ENCODE data around the gene AK8. TPM values are rescaled to one million over a fixed set of nuclear protein-coding genes. Genes with fewer than 3 reads are reported as not detected.

The AK8 gene
- total and polyA plus RNA-seq, 2 donors: 1.8 to 2.3 TPM

DNA sequence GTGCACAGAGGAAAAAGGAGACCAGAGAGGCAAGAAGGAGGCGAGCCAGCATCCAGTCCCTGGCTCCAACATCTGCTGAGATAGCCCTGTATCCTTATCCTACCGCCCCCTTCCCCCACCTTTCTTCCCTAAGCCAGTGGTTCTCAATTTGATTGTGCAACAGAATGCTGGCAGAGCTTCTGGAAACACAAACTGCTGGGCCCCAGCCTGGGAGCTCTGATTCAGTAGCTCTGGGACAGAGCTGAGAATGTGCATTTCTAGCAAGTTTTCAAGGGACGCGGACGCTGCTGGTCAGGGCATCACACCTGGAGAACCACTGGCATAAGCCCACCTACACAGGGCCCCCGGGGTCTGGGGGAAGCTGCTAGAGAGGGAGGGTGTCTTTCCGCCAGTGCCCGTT, 21.1 kb downstream of the AK8 start:
- 88% methylated on average over 8 of the region's 8 CpGs for WGBS
- DNase-seq (ENCODE audit: low read depth in 6 of 9, low spot score in 9 of 9): no peak
- Histone ChIP-seq H3K4me1 (ENCODE audit: control insufficient read depth in 2 of 2, insufficient read depth in 2 of 2, low read length in 2 of 2) (peaks cover 66 to 91% of the 10 kb centered on the region in 2 donors), H3K9me3 (ENCODE audit: control insufficient read depth in 2 of 2, insufficient read depth in 1 of 2, low read length in 1 of 2) (peaks cover 0 to 3% of the 10 kb centered on the region in 2 donors), H3K36me3 (ENCODE audit: control insufficient read depth in 2 of 2, insufficient read depth in 2 of 2, low read length in 1 of 2) (no peaks in the 10 kb centered on the region), H3K27me3 (ENCODE audit: control insufficient read depth in 2 of 2, insufficient read depth in 1 of 2, low read length in 1 of 2) (no peaks in the 10 kb centered on the region), H3K4me3 (ENCODE audit: low read length in 2 of 2) (no peak overlapping the region), H3K27ac (ENCODE audit: low read depth in 1 of 2, low read length in 1 of 2) (peak overlapping the region; percentile 58 to 61)

DNA sequence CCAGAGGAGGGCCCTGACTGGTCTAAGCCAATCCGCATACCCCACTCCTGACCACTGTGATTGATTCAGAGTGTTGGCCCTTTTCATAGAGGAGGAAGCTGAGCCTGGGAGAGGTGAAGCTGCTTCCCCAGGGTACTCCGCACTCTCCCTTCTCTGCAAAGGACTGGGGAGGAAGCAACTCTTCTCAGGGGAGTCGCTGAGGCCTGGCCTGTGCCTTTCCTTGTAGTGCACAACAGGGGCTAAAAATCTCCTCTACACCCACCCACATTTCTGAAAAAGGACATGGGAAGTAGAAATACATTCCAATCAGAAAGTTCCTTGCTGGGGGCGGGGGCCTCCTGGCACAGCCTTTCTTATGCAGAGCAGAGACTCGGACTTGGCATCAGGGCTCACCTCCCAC, 22.2 kb downstream of the AK8 start:
- no peak for DNase-seq (ENCODE audit: low read depth in 6 of 9, low spot score in 9 of 9)
- 97% methylated on average over 5 of the region's 5 CpGs for WGBS
- H3K27me3 ChIP-seq (ENCODE audit: control insufficient read depth in 2 of 2, insufficient read depth in 1 of 2, low read length in 1 of 2): no peaks in the 10 kb centered on the region
- H3K4me1 ChIP-seq (ENCODE audit: control insufficient read depth in 2 of 2, insufficient read depth in 2 of 2, low read length in 2 of 2): peaks cover 64 to 91% of the 10 kb centered on the region in 2 donors
- H3K36me3 ChIP-seq (ENCODE audit: control insufficient read depth in 2 of 2, insufficient read depth in 2 of 2, low read length in 1 of 2): no peaks in the 10 kb centered on the region
- no peak overlapping the region for H3K4me3 ChIP-seq (ENCODE audit: low read length in 2 of 2)
- no peak overlapping the region for H3K27ac ChIP-seq (ENCODE audit: low read depth in 1 of 2, low read length in 1 of 2)
- peaks cover 0 to 3% of the 10 kb centered on the region in 2 donors for H3K9me3 ChIP-seq (ENCODE audit: control insufficient read depth in 2 of 2, insufficient read depth in 1 of 2, low read length in 1 of 2)

DNA sequence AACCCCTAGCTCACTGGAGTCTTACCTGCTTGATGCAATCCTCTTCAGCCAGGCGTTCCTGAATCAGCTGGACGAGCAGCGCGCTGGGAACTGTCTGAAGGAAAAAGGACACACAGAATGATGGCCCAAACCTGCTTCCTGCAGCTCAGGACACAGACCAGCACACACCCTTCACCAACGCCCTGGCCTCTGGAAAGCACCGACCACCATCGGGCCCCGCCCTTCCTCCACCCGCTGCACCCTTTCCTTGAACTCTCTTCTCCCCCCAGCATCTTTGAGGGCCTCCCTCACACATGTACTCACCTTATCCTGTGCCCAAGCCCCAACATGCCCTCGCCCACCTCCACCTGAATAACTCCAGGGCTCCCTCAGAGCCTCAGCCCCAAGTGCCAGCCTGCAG, 23.3 kb downstream of the AK8 start:
- DNase-seq (ENCODE audit: low read depth in 6 of 9, low spot score in 9 of 9): no peak
- 81% methylated on average over 10 of the region's 10 CpGs for WGBS

DNA sequence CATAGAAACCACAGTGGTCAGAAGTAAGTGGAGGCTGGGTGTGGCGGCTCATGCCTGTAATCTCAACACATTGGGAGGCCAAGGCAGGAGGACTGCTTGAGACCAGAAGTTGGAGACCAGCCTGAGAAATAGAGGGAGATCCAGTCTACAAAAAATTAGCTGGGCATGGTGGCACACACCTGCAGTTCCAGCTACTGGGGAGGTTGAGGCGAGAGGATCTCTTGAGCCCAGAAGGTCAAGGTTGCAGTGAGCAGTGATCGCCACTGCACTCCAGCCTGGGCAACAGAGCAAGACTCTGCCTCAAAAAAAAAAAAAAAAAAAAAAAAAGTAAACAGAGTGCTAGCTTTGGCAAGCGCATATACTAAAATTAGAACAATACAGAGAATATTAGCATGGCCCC, 24.6 kb downstream of the AK8 start:
- Histone ChIP-seq H3K27ac (ENCODE audit: low read depth in 1 of 2, low read length in 1 of 2) (peak overlapping the region in 1 of 2 donors; percentile 26), H3K27me3 (ENCODE audit: control insufficient read depth in 2 of 2, insufficient read depth in 1 of 2, low read length in 1 of 2) (no peaks in the 10 kb centered on the region), H3K4me3 (ENCODE audit: low read length in 2 of 2) (no peak overlapping the region), H3K36me3 (ENCODE audit: control insufficient read depth in 2 of 2, insufficient read depth in 2 of 2, low read length in 1 of 2) (no peaks in the 10 kb centered on the region), H3K9me3 (ENCODE audit: control insufficient read depth in 2 of 2, insufficient read depth in 1 of 2, low read length in 1 of 2) (peaks cover 0 to 3% of the 10 kb centered on the region in 2 donors), H3K4me1 (ENCODE audit: control insufficient read depth in 2 of 2, insufficient read depth in 2 of 2, low read length in 2 of 2) (peaks cover 50 to 91% of the 10 kb centered on the region in 2 donors)
- 98% methylated on average over 4 of the region's 4 CpGs for WGBS
- DNase-seq (ENCODE audit: low read depth in 6 of 9, low spot score in 9 of 9): no peak

More for the DNA sequence above, 23.3 kb downstream of the AK8 start:
- H3K4me1 ChIP-seq (ENCODE audit: control insufficient read depth in 2 of 2, insufficient read depth in 2 of 2, low read length in 2 of 2): peaks cover 56 to 91% of the 10 kb centered on the region in 2 donors
- H3K36me3 ChIP-seq (ENCODE audit: control insufficient read depth in 2 of 2, insufficient read depth in 2 of 2, low read length in 1 of 2): no peaks in the 10 kb centered on the region
- no peak overlapping the region for H3K4me3 ChIP-seq (ENCODE audit: low read length in 2 of 2)
- no peaks in the 10 kb centered on the region for H3K27me3 ChIP-seq (ENCODE audit: control insufficient read depth in 2 of 2, insufficient read depth in 1 of 2, low read length in 1 of 2)
- no peak overlapping the region for H3K27ac ChIP-seq (ENCODE audit: low read depth in 1 of 2, low read length in 1 of 2)
- peaks cover 0 to 3% of the 10 kb centered on the region in 2 donors for H3K9me3 ChIP-seq (ENCODE audit: control insufficient read depth in 2 of 2, insufficient read depth in 1 of 2, low read length in 1 of 2)

DNA sequence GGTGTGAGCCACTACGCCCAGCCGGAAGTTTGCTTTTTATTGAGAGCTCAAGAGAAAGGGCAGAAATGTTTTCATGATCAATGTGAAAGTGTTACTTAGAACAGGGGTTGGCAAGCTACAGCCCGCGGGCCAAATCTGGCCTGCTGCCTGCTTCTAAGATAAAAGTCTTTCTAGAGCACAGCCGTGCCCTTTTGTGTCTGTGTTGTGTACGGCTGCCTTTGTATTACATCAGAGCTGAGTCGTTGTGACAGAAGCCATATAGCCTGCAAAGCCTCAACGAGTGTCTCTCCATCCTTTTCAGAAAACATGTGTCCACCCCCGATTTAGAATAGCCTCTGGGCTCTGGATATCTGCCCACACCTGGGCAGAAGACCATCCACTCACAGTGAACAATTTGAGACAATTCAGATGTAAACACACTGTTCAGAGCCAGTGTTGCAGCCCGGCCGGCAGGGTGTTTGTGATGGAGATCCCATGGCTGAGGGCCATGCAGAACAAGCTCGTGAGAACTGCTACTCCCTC, 28.8 kb downstream of the AK8 start:
- Histone ChIP-seq H3K36me3 (ENCODE audit: control insufficient read depth in 2 of 2, insufficient read depth in 2 of 2, low read length in 1 of 2) (no peaks in the 10 kb centered on the region), H3K4me3 (ENCODE audit: low read length in 2 of 2) (no peak overlapping the region)

DNA sequence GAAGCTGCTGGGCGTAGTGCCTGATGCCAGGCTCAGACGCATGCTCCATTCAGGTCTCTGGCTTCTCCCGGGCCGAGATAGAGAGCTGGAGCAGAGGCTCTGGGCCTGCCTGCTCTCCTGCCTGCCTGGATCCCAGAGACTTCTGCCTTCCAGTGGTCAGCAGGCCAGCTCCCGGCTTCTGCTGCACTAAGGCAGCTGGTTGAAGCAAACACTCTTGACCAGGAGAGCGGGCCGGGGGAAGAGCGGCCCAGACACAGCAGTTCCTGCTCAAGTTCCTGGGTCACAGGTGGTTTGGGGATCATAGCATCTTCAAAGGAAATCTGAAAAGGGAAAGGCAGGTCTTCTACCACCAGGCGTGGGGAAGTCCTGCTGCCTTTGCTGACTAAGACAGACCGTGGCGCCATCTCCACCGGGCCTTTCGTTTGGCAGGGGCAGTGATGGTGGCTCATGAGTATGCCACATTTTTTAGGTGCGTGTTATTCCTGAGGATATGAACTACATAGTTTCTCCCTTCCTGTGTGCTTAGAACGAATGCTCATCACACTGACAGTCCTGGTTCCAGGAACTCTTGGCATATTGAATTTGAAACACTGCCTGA, 31.1 kb downstream of the AK8 start:
- H3K4me3 ChIP-seq (ENCODE audit: low read length in 2 of 2): no peak overlapping the region
- no peak for DNase-seq (ENCODE audit: low read depth in 6 of 9, low spot score in 9 of 9)
- peaks cover 52 to 78% of the 10 kb centered on the region in 2 donors for H3K4me1 ChIP-seq (ENCODE audit: control insufficient read depth in 2 of 2, insufficient read depth in 2 of 2, low read length in 2 of 2)
- WGBS: 94% methylated on average over 15 of the region's 15 CpGs
- no peaks in the 10 kb centered on the region for H3K9me3 ChIP-seq (ENCODE audit: control insufficient read depth in 2 of 2, insufficient read depth in 1 of 2, low read length in 1 of 2)
- no peaks in the 10 kb centered on the region for H3K36me3 ChIP-seq (ENCODE audit: control insufficient read depth in 2 of 2, insufficient read depth in 2 of 2, low read length in 1 of 2)
- no peaks in the 10 kb centered on the region for H3K27me3 ChIP-seq (ENCODE audit: control insufficient read depth in 2 of 2, insufficient read depth in 1 of 2, low read length in 1 of 2)
- H3K27ac ChIP-seq (ENCODE audit: low read depth in 1 of 2, low read length in 1 of 2): peak overlapping the region; percentile 39 to 69

More for the DNA sequence above, 28.8 kb downstream of the AK8 start:
- 46% methylated on average over 12 of the region's 12 CpGs for WGBS
- H3K27me3 ChIP-seq (ENCODE audit: control insufficient read depth in 2 of 2, insufficient read depth in 1 of 2, low read length in 1 of 2): no peaks in the 10 kb centered on the region
- H3K27ac ChIP-seq (ENCODE audit: low read depth in 1 of 2, low read length in 1 of 2): peak overlapping the region; percentile 94 to 96
- peaks cover 0 to 3% of the 10 kb centered on the region in 2 donors for H3K9me3 ChIP-seq (ENCODE audit: control insufficient read depth in 2 of 2, insufficient read depth in 1 of 2, low read length in 1 of 2)
- peak in 4 of 9 donors; percentile 44 to 79 (median 56) for DNase-seq (ENCODE audit: low read depth in 6 of 9, low spot score in 9 of 9)
- H3K4me1 ChIP-seq (ENCODE audit: control insufficient read depth in 2 of 2, insufficient read depth in 2 of 2, low read length in 2 of 2): peaks cover 56 to 84% of the 10 kb centered on the region in 2 donors

DNA sequence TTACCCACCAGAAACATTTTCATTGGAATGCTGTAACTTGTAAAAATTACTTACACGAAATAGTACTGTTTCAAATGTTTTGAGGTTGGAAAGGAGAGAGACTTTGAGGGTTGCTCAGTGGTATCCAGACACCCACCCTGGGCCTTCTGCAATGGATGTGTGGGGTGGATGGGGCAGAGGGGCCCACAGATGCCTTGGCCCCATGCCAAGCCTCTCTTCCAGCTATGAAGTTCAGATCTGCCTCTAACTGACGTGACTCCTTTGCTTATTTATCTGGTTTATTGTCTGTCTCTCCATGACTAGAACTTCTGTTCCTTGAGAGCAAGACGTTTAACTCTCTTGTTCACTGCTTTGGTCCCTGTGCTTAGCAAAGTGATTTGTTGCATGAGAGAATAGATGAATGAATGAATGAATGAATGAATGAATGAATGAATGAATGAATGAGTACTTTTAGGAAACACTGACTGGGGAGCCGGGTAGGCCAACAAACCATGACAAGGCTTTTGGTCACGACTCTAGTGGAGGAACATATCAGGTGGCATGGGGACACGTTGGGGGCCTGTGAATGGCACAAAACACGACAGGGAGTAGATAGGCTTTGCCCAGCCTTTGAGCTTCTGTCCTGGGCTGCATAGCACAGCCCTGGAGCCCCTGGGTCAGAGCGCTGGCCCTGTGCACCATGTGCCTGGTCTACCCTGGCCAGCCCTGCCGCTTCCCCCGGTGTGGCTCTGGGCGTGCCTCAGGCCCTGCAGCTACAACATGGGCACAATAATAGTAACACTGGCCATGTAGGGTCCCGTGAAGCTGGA, 31.8 kb downstream of the AK8 start:
- no peak overlapping the region for H3K4me3 ChIP-seq (ENCODE audit: low read length in 2 of 2)
- no peak for DNase-seq (ENCODE audit: low read depth in 6 of 9, low spot score in 9 of 9)
- no peaks in the 10 kb centered on the region for H3K27me3 ChIP-seq (ENCODE audit: control insufficient read depth in 2 of 2, insufficient read depth in 1 of 2, low read length in 1 of 2)
- peaks cover 47 to 71% of the 10 kb centered on the region in 2 donors for H3K4me1 ChIP-seq (ENCODE audit: control insufficient read depth in 2 of 2, insufficient read depth in 2 of 2, low read length in 2 of 2)
- peaks cover 0 to 2% of the 10 kb centered on the region in 2 donors for H3K36me3 ChIP-seq (ENCODE audit: control insufficient read depth in 2 of 2, insufficient read depth in 2 of 2, low read length in 1 of 2)
- peak overlapping the region in 1 of 2 donors; percentile 69 for H3K27ac ChIP-seq (ENCODE audit: low read depth in 1 of 2, low read length in 1 of 2)
- no peaks in the 10 kb centered on the region for H3K9me3 ChIP-seq (ENCODE audit: control insufficient read depth in 2 of 2, insufficient read depth in 1 of 2, low read length in 1 of 2)
- WGBS: 78% methylated on average over 12 of the region's 12 CpGs

DNA sequence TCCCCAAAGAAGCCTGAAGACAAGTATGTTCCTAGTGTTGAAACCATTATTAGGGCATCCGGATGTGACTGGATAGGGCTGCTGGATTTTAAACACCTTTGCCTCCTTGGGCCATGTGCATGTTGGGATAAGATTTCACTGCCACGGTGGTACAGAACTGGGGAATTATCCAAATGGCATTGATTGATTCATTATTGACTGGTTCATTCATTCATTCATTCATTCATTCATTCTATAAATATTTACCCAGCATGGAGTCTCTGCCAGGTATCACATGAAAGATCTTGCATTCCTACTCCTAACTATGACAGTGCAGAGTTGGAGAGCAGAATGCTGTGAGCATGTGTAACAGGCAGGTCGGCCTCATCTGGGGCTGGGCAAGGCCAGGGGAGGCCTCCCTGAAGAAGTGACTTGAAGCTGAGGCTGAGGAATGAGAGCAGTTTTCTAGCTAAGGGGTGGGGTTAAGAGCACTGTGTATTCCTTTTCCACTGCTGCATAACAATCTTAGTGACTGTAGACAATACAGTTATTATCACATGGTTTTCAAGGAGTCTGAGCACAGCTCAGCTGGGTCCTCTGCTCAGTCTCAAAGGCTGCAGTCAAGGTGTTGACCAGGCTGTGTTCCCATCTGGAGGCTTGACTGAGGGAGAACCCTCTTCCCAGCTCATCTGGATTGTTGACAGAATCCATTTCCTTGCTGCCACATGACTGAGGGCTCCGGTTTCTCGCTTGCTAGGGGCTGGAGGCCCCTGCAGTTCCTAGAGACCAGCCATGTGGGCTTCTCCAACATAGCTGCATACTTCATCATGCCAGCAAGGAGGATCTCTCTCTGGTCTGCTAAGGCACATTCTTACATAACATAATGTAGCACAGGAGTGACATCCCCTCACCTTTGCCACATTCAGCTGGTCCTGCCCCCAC, 35.7 kb downstream of the AK8 start:
- Histone ChIP-seq H3K4me3 (ENCODE audit: low read length in 2 of 2) (no peak overlapping the region), H3K4me1 (ENCODE audit: control insufficient read depth in 2 of 2, insufficient read depth in 2 of 2, low read length in 2 of 2) (peaks cover 29 to 49% of the 10 kb centered on the region in 2 donors), H3K9me3 (ENCODE audit: control insufficient read depth in 2 of 2, insufficient read depth in 1 of 2, low read length in 1 of 2) (no peaks in the 10 kb centered on the region), H3K27me3 (ENCODE audit: control insufficient read depth in 2 of 2, insufficient read depth in 1 of 2, low read length in 1 of 2) (no peaks in the 10 kb centered on the region), H3K36me3 (ENCODE audit: control insufficient read depth in 2 of 2, insufficient read depth in 2 of 2, low read length in 1 of 2) (peaks cover 0 to 4% of the 10 kb centered on the region in 2 donors), H3K27ac (ENCODE audit: low read depth in 1 of 2, low read length in 1 of 2) (no peak overlapping the region)
- DNase-seq (ENCODE audit: low read depth in 6 of 9, low spot score in 9 of 9): no peak
- WGBS: 95% methylated on average over 5 of the region's 5 CpGs
